ENCODE measurements around the gene CCNL1.
A peak's percentile ranks its signal among the peaks of the same experiment; 100 is the strongest.
"Not testable (repeated sequence)": the region's sequence is repeated elsewhere in the genome, so short reads cannot be mapped to it uniquely, and the experiment has no call there.

CCNL1 gene

DNA sequence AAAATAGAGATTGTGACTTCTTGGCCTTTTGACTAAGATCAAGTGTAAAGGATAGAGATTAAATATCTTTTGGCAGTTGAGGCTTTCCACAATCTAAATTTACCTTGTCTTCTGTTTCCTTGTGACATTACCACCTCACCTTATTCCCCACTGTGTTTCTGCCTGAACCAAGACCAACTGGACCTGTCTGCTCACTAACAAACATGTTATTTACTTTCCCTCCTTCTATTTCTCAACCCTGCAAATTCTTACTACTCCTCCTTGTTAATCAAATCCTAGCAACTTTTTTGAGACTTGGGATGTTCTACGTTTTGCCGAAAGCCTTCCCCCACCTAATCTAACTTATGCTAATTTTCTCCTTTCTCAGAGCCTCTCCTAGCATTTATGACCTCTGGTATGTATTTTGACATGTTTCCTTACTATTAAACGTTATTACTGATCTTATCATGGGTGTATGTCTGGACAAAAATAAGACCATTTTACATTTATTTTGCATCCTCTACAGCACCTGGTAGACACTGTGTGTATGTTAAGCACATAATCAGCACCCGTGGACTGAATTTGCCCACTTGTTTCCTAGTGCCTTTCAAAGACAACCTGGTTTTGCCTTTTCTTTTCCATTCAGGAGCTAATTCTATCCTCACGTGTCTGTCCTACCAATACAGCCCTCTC lies 7.6 kb upstream of the CCNL1 start:
- DNase-seq = no peak

DNA sequence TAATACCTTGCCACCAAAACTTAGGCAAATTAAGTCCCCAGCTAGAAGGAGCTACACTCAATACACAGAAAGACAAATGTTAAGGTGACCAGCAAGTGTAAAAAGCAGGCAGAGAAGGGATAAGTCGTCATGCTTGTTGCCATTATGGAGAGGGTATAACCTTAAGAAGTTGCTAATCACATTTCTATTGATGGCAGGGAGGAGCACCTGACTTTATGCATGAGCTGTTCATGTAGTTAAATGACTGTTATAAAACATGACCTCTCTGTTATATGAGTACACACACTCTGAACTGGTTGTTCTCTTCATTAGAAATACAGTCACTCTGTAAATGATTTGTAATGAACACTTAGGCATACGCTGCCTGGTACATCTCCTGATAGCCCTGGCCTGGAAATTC lies 6.6 kb upstream of the CCNL1 start:
- no peak for DNase-seq

DNA sequence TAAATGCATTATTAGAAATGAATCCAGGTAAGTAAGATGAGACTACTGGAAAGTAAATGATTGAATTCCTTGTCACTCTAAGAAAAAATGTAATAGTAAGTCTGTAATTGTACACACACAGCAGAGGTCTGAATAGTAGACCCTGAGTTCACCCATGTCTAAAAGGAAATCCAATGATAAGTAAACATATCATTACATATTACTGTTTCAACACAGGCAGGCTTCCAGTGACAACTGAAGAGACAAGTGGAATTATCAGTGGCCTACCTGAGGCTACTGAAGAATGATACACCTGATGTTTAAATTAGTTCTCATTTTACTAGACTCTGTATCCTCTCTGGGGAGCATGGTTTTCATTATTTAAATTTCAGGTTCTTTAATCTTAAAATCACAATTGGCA lies 6.2 kb upstream of the CCNL1 start:
- no peak for DNase-seq

DNA sequence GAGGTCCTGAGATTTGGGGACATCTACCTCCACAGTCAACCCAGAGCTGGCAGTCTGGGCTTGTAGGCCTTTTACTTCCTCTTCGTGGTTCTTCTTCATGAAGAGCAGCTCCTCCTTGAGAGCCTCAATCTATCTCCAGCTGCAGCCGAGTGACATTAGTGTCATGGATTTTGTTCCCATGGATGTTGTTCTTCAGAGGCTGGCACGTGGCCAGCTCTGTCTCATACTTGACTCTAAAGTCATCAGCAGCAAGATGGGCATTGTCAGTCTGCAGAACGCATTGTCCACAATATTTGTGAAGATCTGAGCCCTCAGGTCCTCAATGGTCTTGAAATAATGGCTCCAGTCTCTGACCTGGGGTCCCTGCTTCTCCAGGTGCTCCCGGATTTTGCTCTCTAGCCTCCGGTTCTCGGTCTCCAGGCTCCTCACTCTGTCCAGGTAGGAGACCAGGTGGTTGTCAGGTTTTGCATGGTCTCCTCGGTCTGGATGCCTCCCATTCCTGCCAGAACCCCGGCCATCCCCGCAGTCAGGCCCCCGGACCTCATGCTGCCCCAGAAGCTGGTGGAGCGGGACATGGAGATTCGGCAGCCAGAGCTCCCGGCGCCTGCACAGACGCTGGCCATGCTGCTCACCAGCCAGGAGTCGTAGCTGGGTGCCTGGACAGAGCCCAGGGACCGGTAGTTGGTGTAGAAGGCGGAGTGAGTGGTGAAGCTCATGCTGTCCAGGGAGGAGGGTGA lies 3.4 kb upstream of the CCNL1 start:
- DNase-seq = no peak

DNA sequence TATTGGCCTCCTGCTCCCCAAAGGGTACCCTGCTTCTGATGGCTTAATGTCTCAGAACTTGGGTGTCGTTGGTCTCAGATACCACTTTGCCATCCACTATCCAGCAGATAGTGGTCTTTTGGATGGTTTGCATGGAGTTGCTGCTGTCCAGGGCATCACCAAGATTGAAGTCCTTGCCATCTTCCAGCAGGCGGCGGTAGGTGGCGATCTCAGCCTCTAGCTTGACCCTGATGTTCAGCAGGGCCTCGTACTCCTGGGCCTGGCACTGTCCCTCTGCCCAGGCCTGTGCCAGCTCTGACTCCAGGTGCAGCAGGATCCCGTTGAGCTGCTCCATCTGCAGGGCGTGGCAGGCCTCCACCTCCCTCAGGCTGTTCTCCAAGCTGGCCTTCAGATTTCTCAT lies 2.7 kb upstream of the CCNL1 start:
- DNase-seq = not testable (repeated sequence)

DNA sequence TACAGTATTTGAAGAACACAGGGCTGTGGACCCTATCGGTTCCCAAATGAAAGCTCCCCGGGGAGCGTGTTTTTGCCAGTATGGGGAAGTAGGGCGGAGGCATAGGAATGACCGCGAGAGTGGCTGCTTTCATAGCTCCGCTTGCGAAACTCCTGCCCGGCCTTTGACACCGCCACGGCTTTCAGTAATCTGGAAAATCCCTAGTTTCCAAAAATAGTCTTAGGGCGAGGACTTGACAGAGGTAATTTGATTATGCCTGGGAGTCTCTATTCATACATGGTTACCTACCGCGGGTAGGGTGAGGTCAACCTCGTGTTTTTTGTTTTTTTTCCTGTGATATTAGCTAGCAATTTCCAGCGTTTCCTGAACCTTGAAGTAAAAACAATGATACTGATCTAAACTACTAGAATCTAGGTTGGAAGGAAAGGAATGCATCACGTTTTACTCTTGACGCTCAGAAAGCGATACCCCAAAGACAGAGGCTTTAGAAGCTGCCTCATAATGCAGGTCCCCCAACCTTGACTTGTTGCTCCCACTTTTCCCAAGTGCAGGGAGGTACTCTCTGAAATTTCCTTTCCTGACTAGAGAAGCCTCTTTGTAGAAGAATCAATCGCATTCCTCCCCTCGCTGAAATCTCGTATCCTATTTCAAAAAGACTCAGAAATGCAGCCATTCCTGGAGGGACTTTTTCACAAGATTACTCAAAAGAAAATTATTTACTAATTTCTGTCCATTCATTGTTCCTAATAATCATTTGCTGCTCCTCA lies 894 bp upstream of the CCNL1 start:
- no peak for DNase-seq

DNA sequence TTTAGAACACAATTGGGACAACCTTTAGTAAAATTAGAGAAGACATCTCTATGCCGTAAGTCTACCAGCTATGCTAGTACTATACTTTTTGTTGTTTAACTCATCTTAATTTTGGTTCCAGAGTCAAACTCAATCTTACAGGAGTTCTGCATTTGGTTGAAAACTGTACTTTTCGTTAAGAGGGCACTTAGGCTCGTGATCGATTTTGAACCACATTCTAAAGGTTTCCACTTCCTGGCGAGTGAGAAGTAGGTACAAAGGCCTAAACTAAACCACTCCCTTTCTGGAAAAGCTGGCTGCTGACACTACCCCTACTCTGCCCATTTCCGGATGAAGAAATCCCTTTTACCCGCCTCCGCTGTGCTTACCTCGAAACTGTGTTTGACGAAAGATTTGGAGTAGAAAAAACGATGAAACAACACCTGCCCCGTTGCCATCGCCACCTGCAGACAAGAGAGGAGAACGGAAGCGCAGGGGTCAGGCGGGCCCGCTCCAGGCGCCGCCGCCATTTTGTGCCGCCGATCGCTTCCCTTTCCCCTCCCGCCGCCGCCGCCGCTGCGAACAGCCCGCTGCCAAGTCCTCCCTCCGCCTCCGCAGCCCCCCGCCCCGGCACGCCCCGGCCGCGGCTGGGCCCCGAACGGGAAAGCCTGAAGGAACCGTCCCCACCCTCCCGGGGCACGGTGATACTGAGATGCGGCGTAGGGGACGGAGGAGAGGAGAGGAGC lies 748 bp downstream of the CCNL1 start:
- DNase-seq = peak; percentile 82

DNA sequence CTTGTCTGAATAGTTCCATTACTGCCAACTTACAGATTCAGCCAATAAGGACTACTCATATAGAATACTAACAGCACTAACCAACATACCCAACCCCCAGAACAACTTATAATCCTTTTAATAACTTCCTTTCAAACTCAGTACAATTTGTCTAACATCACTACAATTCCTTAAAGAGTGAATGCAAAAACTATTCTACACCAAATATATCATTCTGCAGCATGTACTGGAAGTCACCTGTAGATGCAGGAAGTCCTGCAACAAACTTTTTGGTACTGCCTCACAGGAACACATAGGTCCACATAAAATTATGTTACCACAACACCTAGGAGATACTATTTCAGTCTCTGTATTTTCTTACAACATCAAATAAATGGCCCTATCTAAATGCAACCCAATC lies 2.1 kb downstream of the CCNL1 start:
- DNase-seq = no peak

DNA sequence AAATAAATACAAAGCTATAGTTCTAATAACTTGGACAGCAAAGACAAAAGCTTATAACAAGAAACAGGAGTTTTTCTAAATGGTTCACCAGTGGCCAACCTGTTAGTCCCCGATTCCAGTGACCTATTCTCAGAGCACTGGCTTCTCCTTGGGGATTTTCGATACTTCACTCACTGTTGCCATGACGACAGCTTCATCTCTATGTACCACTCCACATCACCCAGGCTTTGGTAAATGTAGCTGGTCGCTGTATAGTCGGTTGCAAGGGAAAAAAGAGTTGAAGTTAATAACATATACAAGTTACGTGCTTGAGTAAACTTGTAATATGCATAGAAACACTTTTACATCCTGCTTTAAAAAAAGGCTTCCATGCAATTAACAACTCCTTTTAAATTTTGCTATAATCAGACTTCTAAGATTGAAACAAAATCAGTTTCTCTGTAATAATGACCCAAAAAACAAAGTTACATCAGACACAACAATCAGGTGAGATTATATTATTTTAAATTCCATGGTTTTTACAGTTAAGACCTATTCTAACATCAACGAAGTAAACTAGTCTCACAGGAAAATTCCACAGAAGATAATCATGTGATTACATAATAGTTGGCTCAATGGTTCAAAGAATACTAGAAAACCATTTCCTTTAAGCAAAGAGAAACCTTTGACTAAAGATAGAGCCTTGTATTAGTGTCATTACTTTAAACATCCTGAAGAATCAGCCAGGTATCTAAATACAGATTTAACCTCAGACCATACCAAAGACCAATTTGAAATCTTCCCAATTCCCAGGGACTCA lies 2.9 kb downstream of the CCNL1 start:
- no peak for DNase-seq

DNA sequence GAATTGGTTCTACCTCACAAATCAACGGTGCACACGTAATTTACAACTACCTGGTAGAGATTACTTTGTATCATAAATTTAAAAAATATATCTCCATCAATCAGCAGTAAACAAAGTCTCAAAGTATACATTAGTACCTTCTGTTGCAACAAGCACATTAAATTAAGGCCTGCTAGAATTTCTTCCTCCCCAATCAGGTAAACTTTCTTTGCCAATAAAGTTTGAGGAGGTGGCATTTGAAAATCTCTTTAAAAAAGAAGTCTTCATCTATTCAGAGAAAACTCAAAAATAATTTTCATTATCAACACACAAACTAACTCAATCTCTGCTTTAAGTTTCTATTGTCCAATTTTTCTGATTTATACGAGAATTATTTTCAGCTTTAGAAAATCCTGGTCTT lies 4.4 kb downstream of the CCNL1 start:
- DNase-seq = no peak

DNA sequence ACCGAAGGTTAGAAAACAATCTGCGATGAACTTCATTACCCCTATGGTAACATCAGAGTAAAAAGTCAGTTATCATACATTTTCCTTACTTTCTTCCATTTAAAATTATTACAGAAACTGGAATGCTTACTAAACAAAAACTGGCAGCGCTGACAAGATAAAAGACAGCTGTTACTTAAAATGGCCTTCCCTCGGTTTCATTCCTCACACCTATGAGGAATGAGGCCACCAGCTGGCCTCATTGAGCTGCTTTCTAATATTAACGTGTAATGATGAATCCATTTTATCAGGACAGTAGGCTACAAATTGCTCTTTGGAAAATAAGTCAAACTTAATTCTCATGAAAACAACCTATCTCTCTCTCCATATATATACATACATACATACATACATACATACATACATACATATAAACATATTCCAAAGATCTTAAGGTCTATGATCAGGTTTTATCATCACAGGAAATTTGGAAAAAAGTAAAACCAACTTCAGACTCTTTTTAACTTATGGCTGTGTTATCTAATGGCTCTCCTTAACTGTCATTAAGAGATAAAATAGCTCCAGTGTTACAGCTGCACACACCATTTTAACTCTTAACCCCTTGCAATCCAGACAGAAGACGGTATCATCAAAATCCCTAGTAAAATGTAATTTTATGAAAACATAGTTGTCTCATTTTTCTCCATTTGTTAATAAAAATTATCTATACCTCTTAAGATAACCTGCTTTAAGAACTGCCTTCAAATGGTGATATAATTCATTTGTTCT lies 5.2 kb downstream of the CCNL1 start:
- DNase-seq = no peak

DNA sequence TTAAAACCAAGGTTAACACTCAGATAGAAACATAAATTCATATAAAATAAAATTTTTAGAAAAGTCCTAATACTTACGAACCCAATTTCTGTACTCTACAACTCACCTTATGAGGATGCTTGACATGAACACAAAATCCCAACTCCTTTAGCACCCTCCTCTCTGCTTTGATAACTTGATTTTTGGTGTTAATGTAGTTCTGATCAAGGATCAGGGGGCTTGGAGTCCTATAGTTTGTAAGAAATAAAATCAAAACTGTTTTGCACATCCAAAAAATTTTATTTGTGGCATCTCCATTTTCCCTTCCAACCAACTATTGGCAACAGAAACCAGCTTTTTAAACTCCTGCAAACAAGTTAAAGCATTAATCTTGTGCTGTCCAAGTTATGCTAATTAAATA lies 7.0 kb downstream of the CCNL1 start:
- DNase-seq = no peak

DNA sequence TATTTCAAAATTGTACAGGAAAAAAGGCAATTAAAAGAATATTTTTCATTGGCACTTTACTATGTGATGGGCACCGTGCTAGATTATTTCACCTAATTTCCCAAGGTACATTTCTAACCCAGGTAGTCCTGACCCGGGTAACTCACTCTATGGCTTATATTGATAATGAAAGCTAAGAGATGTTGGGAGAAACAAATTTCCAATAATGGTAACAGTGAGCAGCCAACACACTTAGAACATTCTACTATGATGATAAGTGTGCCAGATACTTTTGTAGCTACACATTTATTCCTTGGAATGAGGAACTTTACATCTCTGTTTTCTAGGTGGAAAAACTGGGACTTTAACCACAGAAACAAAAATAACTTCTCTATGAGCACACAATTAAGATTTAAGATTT lies 7.5 kb downstream of the CCNL1 start:
- no peak for DNase-seq

DNA sequence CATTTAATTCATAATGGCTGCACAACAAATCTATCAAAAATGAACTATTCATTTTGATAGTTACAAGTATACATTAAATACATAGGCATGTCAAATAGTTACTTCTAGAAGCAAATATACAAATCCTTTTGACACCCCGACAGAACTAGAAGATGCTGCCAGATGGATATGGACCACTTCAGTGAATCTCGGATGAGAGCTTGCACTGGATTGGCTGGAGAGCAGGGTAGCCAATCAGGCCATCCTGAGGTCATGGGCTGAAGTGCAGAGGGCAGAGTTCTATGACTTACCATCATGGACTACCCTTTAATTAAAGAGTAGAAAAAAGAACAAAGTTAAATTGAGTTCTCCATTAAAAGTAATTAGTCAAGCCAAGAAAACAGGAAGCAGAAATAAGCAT lies 8.3 kb downstream of the CCNL1 start:
- DNase-seq = no peak

DNA sequence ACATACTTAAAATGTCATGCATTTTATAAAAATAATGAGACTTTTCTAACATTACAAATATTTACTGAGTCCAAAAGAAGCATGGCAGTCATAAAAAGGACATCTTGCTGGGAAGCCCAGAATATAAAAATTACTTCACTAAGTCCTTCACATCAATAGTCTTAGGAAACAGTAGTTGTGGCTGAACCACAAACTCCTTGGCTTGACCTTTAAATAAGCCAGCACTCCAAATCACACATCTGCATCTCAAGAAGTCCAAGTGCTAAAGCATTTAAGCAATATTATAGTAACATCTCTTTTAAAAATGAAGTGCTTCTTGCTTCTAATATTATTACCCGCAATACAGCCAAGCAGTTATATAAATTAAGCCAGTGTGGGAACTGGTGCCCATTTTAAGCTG lies 8.8 kb downstream of the CCNL1 start:
- DNase-seq = no peak

DNA sequence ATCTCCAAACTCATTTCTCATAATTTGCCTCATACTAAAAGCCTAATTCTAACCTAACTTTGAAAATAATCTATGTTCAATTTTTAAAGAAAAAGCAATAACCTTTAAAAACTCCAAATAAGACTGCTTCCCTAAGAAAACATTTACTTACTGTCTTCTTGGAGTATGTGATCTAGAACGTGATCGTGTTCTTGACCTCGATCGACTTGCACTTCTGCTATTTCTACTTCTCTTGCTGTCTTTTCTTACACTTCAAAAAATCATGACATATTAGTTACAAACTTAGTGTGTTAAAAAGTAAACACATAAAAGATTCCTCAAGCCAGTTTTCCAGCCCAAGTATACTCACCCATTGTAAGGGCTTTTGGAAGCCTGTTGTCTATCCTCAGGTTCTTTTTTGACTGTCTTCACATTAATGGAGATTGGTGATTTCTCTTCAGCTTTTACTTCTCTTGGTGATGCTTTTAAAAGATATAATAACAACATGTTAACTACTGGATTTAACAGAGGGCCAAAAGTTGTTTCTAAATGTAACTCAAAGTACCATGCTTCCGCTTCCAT lies 10.7 kb downstream of the CCNL1 start:
- no peak for DNase-seq

DNA sequence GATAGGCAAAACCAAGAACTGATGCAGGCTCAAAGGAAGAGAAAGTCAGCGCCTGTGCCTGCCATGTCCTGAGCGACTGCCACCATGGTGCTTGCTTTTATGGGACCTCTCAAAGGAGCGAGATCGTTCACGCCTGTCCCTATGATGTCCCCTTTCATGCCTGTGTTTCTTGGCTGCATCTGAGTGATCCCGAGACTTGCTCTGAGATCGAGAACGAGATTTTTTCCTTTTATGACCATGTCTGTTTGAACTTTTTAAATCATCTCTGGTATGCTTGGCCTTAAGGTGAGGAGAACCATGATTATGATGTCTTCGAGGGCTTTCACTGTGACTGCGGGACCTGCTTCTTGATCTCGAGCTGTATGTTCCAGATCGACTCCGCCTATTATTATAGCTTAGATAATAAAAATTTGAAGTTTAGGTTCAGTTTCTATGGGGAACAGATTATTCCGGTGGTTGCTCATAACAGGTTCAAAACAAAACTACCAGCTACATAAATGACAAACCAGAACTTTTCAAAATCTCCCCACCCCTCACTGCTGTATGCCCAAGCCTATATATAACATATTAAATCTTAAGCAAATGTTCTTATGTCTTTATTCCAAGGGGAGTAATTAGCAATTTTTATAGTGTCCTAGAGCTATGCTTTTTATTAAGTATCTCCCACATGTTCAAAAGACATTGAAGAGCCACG lies 11.6 kb downstream of the CCNL1 start:
- DNase-seq = no peak

DNA sequence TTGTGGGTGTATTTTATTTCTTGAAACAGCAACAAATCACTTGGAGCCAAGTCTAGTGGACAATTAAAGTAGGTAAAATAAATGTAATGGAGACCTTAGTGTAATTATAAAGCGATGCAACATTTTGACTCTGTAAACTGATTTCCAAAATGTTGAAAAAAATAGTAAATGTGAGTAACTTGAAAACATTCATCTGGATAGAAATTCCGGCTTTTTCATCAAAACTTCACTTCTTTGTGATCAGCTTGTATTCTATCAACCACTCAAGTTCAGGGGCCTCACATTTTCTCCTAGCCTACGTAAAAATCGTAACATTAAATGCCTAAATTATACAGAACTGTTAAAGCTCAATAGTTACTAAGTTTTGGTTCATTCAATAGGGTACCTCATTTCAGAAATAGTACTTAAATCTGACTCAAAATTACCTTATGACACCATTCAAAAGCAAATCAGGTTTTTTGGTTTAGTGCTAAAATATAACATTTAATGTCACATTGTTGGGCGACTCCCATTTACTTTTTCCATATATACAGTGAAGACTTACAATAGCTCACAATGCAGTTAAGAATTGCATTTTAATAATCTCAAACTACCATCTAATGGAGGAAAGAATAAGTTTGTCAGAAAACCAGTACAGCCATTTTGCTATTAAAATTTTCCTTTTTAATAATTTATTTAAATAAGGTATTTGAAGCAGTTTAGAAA lies 12.7 kb downstream of the CCNL1 start:
- DNase-seq = no peak

DNA sequence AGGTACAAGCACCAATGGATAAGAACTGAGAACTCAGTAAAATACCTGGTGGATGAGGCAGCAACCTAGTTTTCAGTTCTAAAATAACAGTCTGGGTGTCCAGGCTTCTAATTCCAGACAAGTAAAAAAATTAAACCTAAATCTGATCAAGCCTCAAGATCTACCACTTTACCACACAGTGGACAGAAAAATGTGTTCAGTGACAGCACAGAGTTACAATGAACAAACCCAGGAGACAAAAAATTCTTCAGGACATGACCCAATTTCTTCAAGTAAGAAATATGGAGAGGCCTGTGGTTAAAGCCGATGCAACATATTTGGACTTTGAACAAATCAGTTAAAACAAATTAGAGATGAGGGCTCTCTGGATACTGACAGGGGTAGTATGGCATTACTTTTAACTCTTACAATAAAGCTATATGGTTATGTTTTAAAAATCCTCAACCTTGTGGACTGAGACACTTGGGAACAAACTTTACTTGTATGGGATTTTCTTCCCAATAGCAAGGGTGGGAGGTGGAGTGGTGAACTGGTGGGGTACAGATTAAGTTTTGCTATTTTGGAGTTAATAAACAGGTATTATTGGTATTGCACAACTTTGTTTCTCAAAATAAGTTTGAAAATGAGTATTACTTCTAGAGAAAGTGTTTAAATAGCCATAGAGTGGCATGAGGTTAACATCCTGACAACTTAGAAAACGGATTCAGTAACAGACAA lies 14.2 kb downstream of the CCNL1 start:
- DNase-seq = no peak
